GM18508 (cell line): ENCODE data around the gene TIMM44.
"Not testable (repeated sequence)": the region's sequence is repeated elsewhere in the genome, so short reads cannot be mapped to it uniquely, and the experiment has no call there.

ENCODE experiments used
- ATAC-seq: cut with Tn5 transposase; IDR thresholded peaks from one replicate; pipeline ENCODE4 v1.9.1; 2021; ENCODE audit warnings: moderate number of reproducible peaks; ENCODE audit not compliant: insufficient read depth, unreplicated experiment

The TIMM44 gene

GRCh38 chr19:7953576-7953975 is 10.1 kb upstream of the TIMM44 start:
- ATAC-seq = no peak

- ATAC-seq = no peak
Measured at GRCh38 chr19:7953060-7953459, 9.6 kb upstream of the TIMM44 start.

- ATAC-seq = no peak
Measured at GRCh38 chr19:7947939-7948338, 4.5 kb upstream of the TIMM44 start.

- ATAC-seq = no peak
Measured at GRCh38 chr19:7944177-7944761, 803 bp upstream of the TIMM44 start.

DNA sequence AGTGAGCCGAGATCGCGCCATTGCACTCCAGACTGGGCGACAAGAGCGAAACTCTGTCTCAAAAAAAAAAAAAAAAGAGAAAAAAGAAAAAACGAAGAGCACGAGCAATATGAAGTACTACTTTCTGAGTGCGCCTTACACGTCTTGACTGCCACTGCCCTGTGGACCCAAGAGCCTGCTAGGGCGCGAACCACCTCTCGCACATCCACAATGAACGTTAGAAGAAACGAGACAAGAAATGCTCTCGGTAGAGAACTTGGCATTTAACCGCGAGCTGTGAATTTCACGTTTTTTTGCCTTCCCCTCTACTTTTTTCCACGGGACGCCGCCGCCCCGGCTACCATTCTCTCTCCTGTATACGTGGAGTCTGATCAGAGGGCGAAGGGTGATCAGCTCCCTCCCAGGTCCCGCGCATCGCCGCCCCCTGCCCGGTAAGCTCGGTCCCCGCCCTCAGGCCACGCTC is 454 bp downstream of the TIMM44 start:
- no peak for ATAC-seq

DNA sequence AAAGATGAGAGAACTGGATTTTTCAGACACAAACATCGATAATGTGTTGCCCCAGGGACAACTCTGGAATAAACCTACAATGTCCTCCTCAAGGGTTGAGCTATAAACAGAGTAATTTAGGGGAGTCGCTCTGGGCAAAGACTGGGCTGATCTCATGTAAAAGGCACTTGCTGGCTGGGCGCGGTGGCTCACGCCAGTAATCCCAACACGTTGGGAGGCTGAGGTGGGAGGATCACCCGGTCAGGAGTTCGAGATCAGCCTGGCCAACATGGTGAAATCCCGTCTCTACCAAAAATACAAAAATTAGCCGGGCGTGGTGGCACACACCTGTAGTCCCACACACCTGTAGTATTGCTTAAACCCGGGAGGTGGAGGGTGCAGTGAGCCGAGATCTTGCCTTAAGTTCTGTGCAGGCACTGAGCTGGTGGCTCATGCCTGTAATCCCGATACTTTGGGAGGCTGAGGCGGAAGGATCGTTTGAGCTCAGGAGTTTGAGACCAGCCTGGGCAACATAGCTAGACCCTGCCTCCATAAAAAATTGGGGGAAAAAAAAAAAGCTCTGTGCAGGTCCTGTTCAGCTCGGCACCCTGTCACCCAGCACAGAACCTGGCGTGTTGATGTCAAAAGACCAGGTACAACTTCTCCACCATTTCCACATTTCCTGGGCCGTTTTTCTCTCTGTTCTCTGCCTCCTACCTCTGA is 1.4 kb downstream of the TIMM44 start:
- ATAC-seq = no peak

DNA sequence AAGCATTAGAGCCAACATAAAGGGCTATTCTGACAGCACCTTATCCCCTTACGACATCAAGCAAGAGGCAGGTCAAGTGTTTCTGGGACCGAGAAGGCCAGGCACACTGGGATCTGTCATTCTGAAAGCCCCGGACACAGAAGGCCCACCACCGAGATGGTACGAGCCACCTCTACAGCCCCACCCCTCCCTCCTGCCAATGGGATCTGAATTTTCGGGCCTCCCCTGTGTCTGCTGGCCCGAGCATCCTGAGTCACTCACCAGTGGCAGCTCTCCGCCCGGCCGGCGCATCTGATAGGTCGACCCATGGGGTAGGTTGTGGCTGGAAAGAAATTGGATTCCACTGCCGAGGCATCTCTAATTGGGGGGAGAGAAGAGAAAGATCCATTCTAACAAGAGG is 2.6 kb downstream of the TIMM44 start:
- ATAC-seq = no peak

- no peak for ATAC-seq
Measured at GRCh38 chr19:7934766-7935165, 8.7 kb downstream of the TIMM44 start.

DNA sequence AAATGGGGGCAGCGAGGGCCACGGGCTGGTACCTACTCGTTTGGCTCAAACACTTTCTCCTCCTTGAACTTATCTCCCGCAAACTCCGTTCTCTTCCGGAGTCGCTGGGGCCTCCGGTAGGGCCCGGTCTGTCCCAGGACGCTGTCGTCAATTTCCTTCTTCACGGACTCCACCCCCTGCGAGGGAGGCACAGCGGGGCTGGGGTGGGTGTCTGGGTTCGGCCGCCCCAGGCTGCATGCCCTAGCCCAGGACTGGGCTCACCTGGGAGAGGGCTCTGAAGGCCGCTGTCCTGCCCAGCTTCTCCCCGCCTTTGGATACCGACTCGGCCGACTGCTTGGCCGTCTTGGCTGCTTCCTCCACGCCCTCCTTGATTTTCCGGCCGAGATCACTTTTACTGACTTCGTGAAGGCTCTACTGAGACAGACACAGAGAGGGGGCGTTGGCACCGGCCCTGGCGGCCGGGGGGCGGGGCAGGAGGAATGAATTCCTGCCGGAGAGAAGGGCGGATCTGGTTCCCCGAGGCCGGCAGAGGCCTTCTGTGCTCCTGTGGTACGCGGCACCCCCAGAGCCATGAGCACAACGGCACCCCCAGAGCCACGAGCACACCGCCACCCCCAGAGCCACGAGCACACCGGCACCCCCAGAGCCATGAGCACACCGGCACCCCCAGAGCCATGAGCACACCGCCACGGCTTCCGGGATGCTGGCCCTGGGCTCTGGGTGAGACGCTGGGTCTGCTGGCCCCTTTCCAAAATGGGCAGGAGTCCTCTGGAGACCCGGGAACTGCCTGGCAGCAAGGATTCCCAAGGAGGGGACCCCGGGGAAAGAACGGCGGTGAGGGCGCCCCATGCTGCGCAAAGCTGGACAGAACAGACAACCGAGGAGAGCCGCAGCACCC is 9.4 kb downstream of the TIMM44 start:
- no peak for ATAC-seq

DNA sequence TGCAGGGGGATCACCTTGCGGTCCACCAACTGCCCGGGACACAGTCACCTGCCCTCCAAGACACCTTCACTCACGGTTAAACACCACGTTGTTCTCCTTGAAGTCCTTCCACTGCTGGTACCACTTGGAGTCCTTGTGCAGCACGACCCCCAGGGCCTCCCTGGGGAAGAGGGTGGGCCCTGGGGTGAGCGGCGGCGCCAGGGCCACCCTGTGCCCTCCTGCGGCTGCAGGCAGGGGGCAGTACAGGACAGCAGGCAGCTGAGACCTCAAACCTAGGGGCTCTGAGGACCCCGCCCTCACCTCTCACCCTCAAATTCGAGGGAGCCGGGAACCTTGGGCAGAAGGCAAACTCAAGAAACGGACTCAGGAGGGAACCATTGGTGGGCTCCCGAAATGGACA is 10.1 kb downstream of the TIMM44 start:
- no peak for ATAC-seq

DNA sequence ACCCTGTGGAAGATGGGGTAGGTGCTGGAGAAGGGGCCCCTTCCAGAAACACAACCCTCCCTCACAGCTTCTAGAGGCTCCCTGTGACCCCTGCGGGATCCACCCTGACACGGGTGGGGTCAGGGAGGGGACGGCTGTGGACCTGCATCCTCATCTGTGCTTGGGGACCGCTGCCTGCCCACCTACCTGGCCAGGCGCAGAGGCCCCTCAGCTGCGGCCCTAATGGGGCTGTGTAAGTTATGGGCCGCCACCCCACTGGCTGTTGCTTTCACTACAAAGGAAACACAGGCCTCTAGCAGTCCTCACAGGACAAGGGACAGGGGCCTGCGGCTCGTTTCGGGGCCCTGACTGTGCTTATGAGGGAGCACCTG is 10.6 kb downstream of the TIMM44 start:
- no peak for ATAC-seq

DNA sequence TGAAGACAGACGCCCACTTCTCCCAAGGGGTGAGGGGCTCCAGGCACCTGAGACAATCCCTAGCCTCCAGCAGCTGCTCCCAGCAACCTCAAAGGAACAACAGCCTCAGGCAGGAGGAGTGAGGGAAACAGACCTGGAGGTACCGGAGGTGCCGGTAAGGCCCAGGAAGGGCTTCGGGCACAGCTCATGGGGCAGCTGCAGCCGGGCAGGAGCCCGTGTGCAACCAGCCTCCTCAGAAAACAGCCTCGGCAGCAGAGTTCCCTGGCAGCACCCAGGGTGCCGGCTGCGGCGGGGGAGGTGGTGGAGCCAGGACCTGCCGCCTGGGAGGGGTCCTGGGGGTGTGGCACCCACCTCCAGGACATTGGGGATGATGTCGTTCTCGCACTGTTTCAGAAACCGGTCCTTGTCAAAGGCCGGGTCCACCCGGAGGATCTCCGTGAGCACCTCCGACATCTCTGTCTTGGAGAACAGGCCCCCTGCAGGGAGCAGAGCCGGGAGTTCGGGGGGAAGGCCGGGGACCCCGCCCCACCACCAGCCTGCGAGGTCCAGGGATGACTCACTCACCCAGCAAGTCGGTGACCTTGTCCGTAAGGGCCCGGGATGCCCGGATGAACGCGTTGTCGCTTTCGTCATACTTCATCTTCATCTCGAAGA is 11.1 kb downstream of the TIMM44 start:
- ATAC-seq = no peak

DNA sequence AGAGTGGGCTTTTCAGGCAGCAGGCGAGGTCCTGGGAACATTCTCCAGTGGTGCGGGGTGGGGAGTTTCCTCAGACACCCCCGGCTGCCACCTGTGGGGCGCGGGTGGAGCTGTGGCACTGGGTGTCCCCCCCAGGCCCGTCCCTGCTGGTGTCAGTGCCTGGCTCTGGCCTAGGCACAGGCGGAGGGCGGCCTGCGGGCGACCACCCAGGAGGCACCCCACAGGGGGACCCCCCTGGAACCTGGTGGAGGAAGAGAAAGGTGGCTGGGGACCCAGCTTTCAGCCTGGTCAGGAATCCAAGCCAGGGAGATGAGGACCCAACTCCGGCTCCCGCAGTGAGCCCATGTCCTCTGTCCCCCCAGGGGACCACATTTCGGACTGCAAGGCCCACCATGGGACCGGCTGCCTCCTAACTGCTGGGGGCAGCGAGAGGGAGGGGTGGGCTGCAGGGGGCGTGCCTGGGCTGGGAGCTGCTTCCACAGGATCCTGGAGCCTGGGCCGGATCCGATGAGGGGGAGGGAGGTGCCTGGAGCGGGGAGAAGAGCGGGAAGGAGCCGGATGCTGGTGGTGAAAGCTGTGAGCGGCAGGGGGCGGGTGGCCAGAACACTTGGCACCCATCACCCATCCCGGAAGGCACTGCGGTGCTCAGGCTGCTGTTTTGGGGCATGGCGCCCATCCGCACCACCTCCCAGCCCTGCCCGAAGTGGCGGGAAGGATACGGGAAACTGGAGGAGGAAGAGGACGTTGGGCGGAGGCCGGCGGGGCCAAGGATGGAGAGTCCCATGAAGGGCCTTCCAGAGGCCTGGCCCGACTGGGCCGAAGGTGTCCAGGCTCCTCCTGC is 12.0 kb downstream of the TIMM44 start:
- no peak for ATAC-seq

- no peak for ATAC-seq
Measured at GRCh38 chr19:7930765-7931164, 12.7 kb downstream of the TIMM44 start.

DNA sequence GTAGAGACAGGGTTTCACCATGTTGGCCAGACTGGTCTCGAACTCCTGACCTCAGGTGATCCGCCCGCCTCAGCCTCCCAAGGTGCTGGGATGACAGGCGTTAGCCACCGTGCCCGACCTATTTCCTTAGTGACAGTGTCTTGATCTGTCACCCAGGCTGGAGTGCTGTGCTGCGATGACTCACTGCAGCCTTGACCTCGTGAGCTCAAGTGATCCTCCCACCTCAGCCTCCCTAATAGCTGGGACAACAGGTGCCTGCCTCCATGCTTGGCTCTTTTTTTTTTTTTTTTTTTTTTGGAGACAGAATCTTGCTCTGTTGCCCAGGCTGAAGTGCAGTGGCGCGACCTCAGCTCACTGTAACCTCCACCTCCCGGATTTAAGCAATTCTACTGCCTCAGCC is 13.4 kb downstream of the TIMM44 start:
- ATAC-seq = not testable (repeated sequence)

- ATAC-seq = no peak
Measured at GRCh38 chr19:7928741-7929701, 14.4 kb downstream of the TIMM44 start.

GRCh38 chr19:7928334-7928706 is 15.1 kb downstream of the TIMM44 start:
- no peak for ATAC-seq

DNA sequence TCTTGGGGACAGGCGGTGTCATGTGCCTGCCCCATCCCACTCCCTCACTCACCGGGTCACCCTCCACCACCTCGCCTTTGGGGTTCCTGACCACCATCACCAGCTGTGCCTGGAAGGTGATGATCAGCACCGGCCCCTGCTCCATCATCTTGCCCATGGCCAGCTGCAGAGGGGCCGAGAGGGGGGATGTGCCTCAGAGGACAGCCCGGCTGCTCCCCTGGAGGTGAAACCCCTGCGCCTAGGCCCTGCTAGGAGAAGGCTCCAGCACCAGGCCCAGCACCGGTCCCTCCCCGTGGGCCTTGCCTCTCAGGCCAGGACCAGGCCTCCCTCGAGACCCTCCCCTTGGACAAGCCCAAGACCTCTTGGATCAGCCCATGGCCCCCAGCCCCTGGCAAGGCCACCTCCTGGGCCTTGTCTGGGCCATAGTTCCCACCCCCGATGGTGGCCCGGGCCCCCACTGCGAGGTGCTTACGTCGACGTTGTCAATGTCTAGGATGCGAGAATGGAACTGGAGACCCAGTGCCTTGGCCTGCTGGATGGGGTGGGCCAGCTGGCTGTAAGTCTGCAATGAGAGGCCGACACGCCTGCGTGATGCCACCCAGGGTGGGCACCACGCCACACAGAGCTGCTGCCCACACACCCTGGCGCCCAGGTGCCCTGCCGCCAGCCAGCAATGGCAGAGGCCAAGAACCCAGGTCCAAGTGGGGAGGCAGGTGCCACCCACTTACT is 15.7 kb downstream of the TIMM44 start:
- ATAC-seq = no peak
